Measurements from ENCODE around the gene TMEM192.

GRCh38 chr4:165129924-165130323 is 17.3 kb upstream of the TMEM192 start:
- TF ChIP-seq CTCF (IDR thresholded peaks at IDR 0.05) (no peak), POLR2AphosphoS5 (IDR thresholded peaks at IDR 0.05) (no peak)
